Liver (tissue), 9 donors: Measurements from ENCODE around the gene ACTL7B. TPM values are rescaled to one million over a fixed set of nuclear protein-coding genes. Genes with fewer than 3 reads are reported as not detected.

ENCODE experiments used
- DNase-seq: peaks from one replicate; pipeline ENCODE4 v3.0.0-alpha.2; 2017; ENCODE audit warnings: low spot score
- H3K27ac ChIP-seq, 2 donors: one replicate each; pipeline ENCODE4 v1.7.0; 2013; ENCODE audit warnings: inconsistent platforms in 2 of 2, low read length in 2 of 2, control low read depth in 1 of 2, low read depth in 1 of 2, mild to moderate bottlenecking in 1 of 2
- H3K27me3 ChIP-seq, 4 donors: one replicate each; pipeline versions ENCODE4 v1.6.1 to v1.7.0; 2013; ENCODE audit warnings: low read length in 3 of 4, inconsistent platforms in 1 of 4, mild to moderate bottlenecking in 1 of 4, moderate library complexity in 1 of 4; ENCODE audit not compliant: control insufficient read depth in 4 of 4, insufficient read depth in 4 of 4
- H3K36me3 ChIP-seq, 4 donors: one replicate each; pipeline versions ENCODE4 v1.6.1 to v1.7.0; 2013; ENCODE audit warnings: low read length in 3 of 4, mild to moderate bottlenecking in 3 of 4, low read depth in 1 of 4, moderate library complexity in 1 of 4; ENCODE audit not compliant: control insufficient read depth in 4 of 4, insufficient read depth in 3 of 4
- H3K4me1 ChIP-seq, 4 donors: one replicate each; pipeline versions ENCODE4 v1.6.1 to v1.7.0; 2013; ENCODE audit warnings: low read length in 3 of 4, mild to moderate bottlenecking in 3 of 4, moderate library complexity in 1 of 4; ENCODE audit not compliant: control insufficient read depth in 4 of 4, insufficient read depth in 4 of 4
- H3K4me3 ChIP-seq, 3 donors: one replicate each; pipeline versions ENCODE4 v1.6.1 to v1.7.0; 2013; ENCODE audit warnings: low read length in 3 of 3, control low read depth in 1 of 3, low read depth in 1 of 3, mild to moderate bottlenecking in 1 of 3
- H3K9ac ChIP-seq, 2 donors: one replicate each; pipeline ENCODE4 v1.7.0; 2013; ENCODE audit warnings: low read length in 2 of 2, mild to moderate bottlenecking in 2 of 2, moderate library complexity in 2 of 2, control low read depth in 1 of 2, low read depth in 1 of 2
- H3K9me3 ChIP-seq, 4 donors: one replicate each; pipeline versions ENCODE4 v1.6.1 to v1.7.0; 2013; ENCODE audit warnings: low read length in 3 of 4; ENCODE audit not compliant: control insufficient read depth in 4 of 4
- ATF3 ChIP-seq: IDR thresholded peaks from 2 replicates; pipeline ENCODE4 v1.6.1; 2016; ENCODE audit warnings: antibody characterized with exemption
- CTCF ChIP-seq: fragments of 150-350 bp; IDR thresholded peaks from 2 replicates; pipeline ENCODE4 v1.5.1; 2017; ENCODE audit warnings: improper control_type of control experiment, low read depth, low read length; ENCODE audit not compliant: missing input control
- EGR1 ChIP-seq, 2 donors: IDR thresholded peaks; 2 replicates each; pipeline ENCODE4 v1.6.1; 2016 to 2018; ENCODE audit warnings: antibody characterized with exemption in 2 of 2, low read depth in 2 of 2
- FOXA1 ChIP-seq: IDR thresholded peaks from 2 replicates; pipeline ENCODE4 v1.6.1; 2016; ENCODE audit warnings: antibody characterized with exemption
- FOXA2 ChIP-seq: IDR thresholded peaks from 2 replicates; pipeline ENCODE4 v1.6.1; 2016; ENCODE audit warnings: antibody characterized with exemption
- GABPA ChIP-seq, 2 donors: IDR thresholded peaks in 1 of 2; conservative IDR thresholded peaks in 1 of 2; 2 replicates each; pipeline ENCODE4 v1.6.1; 2016; ENCODE audit warnings: antibody characterized with exemption in 2 of 2, mild to moderate bottlenecking in 1 of 2, moderate library complexity in 1 of 2
- HNF4A ChIP-seq, 2 donors: conservative IDR thresholded peaks; 2 replicates each; pipeline ENCODE4 v1.6.1; 2016; ENCODE audit warnings: antibody characterized with exemption in 2 of 2, mild to moderate bottlenecking in 2 of 2
- HNF4G ChIP-seq: IDR thresholded peaks from 2 replicates; pipeline ENCODE4 v1.6.1; 2016; ENCODE audit warnings: antibody characterized with exemption
- JUND ChIP-seq, 2 donors: IDR thresholded peaks; 2 replicates each; pipeline ENCODE4 v1.6.1; 2016; ENCODE audit warnings: antibody characterized with exemption in 2 of 2
- MAX ChIP-seq: IDR thresholded peaks from 2 replicates; pipeline ENCODE4 v1.6.1; 2016; ENCODE audit warnings: antibody characterized with exemption
- NR2F2 ChIP-seq: IDR thresholded peaks from 2 replicates; pipeline ENCODE4 v1.6.1; 2016; ENCODE audit warnings: antibody characterized with exemption
- RAD21 ChIP-seq, 2 donors: IDR thresholded peaks; 2 replicates each; pipeline ENCODE4 v1.6.1; 2016; ENCODE audit warnings: antibody characterized with exemption in 2 of 2, mild to moderate bottlenecking in 2 of 2
- REST ChIP-seq: IDR thresholded peaks from 2 replicates; pipeline ENCODE4 v1.6.1; 2016; ENCODE audit warnings: antibody characterized with exemption, mild to moderate bottlenecking
- RXRA ChIP-seq, 2 donors: IDR thresholded peaks; 2 replicates each; pipeline ENCODE4 v1.6.1; 2017 to 2018; ENCODE audit warnings: antibody characterized with exemption in 2 of 2, mild to moderate bottlenecking in 1 of 2
- SP1 ChIP-seq: IDR thresholded peaks from 2 replicates; pipeline ENCODE4 v1.6.1; 2018; ENCODE audit warnings: antibody characterized with exemption, mild to moderate bottlenecking
- TAF1 ChIP-seq: conservative IDR thresholded peaks from 2 replicates; pipeline ENCODE4 v1.6.1; 2016; ENCODE audit warnings: antibody characterized with exemption, mild to moderate bottlenecking
- YY1 ChIP-seq: IDR thresholded peaks from 2 replicates; pipeline ENCODE4 v1.6.1; 2016; ENCODE audit warnings: antibody characterized with exemption, mild to moderate bottlenecking
- WGBS: extraction: QIAGEN DNeasy Blood & Tissue Kit; methylation state at CpG from one replicate; pipeline ENCODE4 v1.1.7; 2013; 5-methylcytosine and 5-hydroxymethylcytosine counted together
- polyA plus RNA-seq, 2 donors: library from polyadenylated mRNA; stranded (reverse) in 1 of 2; unstranded in 1 of 2; fragments of 200-250 nt in 1 of 2; fragments of >200 nt in 1 of 2; fragmentation: Nextera tagmentation in 1 of 2; extraction: Ambion mirVana in 1 of 2; gene quantifications; one replicate each; pipeline versions ENCODE4 v1.2.1 to v1.2.3, GENCODE V29; 2013 to 2015
- total RNA-seq, 2 donors: library from RNA; depleted of rRNA; stranded (reverse); fragments of >200 nt; gene quantifications; one replicate each; pipeline ENCODE4 v1.2.3, GENCODE V29; 2014
- TF ChIP-seq, protein P1 (sequence below): IDR thresholded peaks from 2 replicates; pipeline ENCODE4 v1.6.1; 2016; ENCODE audit warnings: antibody characterized with exemption
- donor health status: healthy.
- donor health status: healthy.
- donor health status: healthy.
- donor health status: healthy.
- donor health status: healthy.

The ACTL7B gene
- total and polyA plus RNA-seq, 4 donors = 0.09 TPM; not detected in 3

DNA sequence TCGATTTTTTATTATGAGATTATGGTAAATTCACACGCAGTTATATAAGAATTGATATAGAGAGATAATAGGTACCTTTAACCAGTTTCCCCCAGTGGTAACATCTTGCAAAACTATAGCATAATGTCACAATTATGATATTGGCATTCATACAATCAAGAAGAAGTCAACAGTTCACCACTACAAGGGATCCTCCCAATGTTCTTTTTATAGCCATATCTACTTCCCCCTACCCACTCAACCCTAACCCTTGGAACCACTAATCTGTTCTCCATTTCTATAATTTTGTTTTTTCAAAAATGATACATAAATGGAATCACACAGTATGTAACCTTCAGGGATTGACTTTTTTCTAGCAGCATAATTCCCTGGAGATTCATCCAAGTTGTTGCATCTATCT, 9.8 kb downstream of the ACTL7B start (continued):
- TF ChIP-seq, protein P1, sequence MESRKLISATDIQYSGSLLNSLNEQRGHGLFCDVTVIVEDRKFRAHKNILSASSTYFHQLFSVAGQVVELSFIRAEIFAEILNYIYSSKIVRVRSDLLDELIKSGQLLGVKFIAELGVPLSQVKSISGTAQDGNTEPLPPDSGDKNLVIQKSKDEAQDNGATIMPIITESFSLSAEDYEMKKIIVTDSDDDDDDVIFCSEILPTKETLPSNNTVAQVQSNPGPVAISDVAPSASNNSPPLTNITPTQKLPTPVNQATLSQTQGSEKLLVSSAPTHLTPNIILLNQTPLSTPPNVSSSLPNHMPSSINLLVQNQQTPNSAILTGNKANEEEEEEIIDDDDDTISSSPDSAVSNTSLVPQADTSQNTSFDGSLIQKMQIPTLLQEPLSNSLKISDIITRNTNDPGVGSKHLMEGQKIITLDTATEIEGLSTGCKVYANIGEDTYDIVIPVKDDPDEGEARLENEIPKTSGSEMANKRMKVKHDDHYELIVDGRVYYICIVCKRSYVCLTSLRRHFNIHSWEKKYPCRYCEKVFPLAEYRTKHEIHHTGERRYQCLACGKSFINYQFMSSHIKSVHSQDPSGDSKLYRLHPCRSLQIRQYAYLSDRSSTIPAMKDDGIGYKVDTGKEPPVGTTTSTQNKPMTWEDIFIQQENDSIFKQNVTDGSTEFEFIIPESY = no peak
- no peak for TF ChIP-seq NR2F2
- no peak for TF ChIP-seq EGR1 (IDR thresholded peaks at IDR 0.05; ENCODE audit: low read depth in 2 of 2)
- no peak for TF ChIP-seq ATF3

DNA sequence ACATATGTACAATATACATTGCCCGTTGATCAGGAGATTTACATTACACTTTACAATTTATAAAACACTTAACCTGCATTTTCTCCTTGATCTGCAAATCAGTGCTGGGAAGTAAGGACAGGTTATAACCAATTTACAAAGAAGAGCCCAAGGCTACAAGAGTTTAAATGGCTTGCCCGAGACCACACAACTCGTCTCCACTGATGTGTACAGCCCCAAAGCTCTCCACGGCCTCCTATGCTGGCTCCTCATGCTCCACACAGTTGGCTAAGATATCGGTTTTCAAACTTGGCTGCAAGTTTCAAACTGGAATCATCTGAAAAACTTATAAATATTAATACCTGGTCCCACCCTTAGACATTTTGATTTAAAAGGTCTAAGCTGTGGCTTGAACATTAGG, 10.3 kb downstream of the ACTL7B start:
- Histone ChIP-seq H3K4me3 (no peak overlapping the region), H3K27me3 (no peaks in the 10 kb centered on the region), H3K4me1 (no peaks in the 10 kb centered on the region), H3K9ac (no peak overlapping the region), H3K9me3 (no peaks in the 10 kb centered on the region), H3K27ac (no peak overlapping the region), H3K36me3 (no peaks in the 10 kb centered on the region)
- no peak for DNase-seq
- no peak for TF ChIP-seq JUND (IDR thresholded peaks at IDR 0.05)
- TF ChIP-seq REST = no peak
- no peak for TF ChIP-seq ATF3
- no peak for TF ChIP-seq RXRA (IDR thresholded peaks at IDR 0.05)
- TF ChIP-seq FOXA1 = no peak
- TF ChIP-seq GABPA (IDR thresholded peaks at IDR 0.05 in 1 of 2, conservative IDR thresholded peaks at IDR 0.05 in 1 of 2) = no peak
- TF ChIP-seq SP1 = no peak
- TF ChIP-seq MAX = no peak
- TF ChIP-seq YY1 = no peak
- no peak for TF ChIP-seq HNF4A (conservative IDR thresholded peaks at IDR 0.05)
- TF ChIP-seq TAF1 = no peak
- TF ChIP-seq HNF4G = no peak
- no peak for TF ChIP-seq RAD21 (IDR thresholded peaks at IDR 0.05)
- TF ChIP-seq, protein P1 = no peak
- no peak for TF ChIP-seq EGR1 (IDR thresholded peaks at IDR 0.05; ENCODE audit: low read depth in 2 of 2)
- TF ChIP-seq CTCF = no peak
- no peak for TF ChIP-seq FOXA2
- TF ChIP-seq NR2F2 = no peak
- 94% methylated on average over 5 of the region's 5 CpGs for WGBS
